ENCODE data around the gene SLC9A6.
A peak's percentile ranks its signal among the peaks of the same experiment; 100 is the strongest.

The SLC9A6 gene

DNA sequence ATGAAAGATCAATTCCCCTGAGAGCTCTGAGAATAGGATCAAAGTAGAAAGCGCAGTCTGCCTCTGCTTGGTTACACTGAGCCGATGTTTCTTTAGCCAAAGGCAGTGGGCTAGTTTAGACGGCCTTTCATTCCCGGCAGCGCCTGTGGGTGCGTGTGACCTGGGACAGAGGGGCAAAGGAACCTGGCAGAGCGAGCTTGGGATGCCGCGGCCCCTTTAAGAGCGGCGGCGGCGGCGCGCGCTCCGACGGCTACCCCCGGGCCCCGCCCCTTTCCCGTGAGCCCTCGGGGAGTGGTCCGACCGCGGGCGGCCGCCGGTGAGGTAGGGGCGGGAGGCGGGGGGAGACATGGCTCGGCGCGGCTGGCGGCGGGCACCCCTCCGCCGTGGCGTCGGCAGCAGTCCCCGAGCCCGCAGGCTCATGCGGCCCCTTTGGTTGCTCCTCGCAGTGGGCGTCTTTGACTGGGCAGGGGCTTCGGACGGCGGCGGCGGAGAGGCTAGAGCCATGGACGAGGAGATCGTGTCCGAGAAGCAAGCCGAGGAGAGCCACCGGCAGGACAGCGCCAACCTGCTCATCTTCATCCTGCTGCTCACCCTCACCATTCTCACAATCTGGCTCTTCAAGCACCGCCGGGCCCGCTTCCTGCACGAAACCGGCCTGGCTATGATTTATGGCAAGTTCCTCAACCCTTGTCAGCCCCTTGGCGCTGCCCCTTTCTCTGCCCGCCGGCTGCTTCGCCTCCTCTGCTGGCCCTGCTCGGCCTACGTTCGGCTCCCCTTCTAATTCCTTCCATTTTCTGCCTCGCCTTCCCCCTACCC lies at the start of gene SLC9A6:
SLC9A6 (plus strand) TSS at position 279 of the 816 bp plus-strand sequence; CDS start at position 503, 224 bp downstream.
- peak; percentile 55 for DNase-seq

DNA sequence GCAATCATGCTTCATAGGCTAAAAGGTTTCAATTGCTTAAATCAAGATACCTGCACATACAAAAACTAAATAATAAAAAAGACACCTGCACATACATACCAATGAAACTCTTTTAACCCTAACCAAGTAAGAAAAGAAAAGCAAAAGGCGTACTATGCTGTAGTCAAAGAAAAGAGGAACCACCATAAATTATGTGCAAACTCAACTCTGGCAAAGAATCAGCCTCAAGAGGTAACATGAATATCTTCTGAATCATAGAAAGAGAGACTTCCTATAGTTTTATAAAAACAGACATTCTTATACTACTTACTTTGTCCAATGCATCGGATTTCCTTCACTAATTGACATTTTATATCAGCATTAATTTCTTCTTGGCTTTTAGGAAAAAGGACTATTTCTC lies 40.7 kb upstream of the SLC9A6 start:
- DNase-seq = no peak

DNA sequence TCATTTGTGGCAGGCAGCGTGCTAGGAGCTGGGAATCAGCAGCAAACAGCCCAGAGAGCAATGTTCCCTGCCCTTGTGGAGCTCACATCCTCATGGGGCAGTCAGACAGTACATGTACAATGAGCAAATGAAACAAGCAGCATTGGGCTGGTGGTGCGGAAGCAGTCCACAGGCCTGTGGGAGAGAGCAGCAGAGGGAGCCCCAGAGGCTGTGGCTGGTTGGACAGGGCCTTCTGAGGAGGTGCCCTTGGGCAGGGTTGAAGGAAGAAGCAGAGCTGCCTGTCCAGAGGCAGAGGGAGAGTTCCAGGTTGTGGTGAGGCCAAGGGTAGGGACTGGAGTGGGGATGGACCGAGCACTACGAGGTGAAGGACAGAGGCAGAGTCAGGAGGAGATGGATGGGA lies 33.9 kb upstream of the SLC9A6 start:
- no peak for DNase-seq

GRCh38 chrX:135973025-135973547 lies 12.1 kb upstream of the SLC9A6 start:
- DNase-seq = no peak

- DNase-seq = peak; percentile 52
Observed at GRCh38 chrX:135973548-135974278, 11.5 kb upstream of the SLC9A6 start, which contains the start of gene MMGT1. Gene MMGT1, minus strand, starts transcription at chrX:135973988. Its CDS starts 313 bp downstream, at chrX:135973675.

GRCh38 chrX:135974279-135974856 lies 10.9 kb upstream of the SLC9A6 start:
- no peak for DNase-seq

DNA sequence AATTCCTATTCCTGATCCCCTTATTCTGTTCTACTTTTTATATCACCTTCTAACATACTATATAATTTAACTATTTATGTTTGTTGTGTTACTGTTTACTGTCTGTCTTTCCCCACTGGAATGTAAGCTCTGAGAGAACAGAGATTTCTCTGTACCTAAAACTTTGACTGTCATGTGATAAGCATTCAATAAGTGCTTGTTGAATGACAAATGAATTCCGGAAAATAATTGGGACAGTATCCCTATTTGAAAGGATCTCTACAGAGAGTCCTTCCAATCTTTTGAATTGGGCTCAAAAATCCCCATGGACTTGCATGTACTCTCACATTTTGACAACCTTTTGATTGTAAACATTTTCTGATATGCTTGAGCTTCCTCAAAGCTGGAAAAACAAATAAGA lies 9.8 kb upstream of the SLC9A6 start:
- no peak for DNase-seq

DNA sequence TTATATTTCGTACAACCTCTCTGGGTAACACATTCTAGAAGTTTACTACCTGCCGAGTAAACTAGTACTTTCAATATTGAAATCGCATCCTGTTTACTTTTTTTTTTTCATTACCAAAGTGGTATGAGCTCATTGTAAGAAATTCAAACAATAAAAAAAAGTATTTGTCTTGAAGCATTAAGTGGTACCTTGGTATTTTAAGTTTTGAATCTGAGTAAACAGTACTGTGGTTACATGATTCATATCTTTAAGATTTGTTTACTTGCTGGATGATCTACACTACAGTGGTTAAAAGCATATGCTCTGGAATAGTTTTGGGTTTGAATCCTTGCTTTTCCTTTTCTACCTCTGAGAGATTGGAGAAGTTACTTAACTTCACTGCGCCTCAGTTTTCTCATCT lies 7.6 kb upstream of the SLC9A6 start:
- no peak for DNase-seq

GRCh38 chrX:135981010-135981409 lies 4.2 kb upstream of the SLC9A6 start:
- DNase-seq = no peak

- DNase-seq = no peak
Observed at GRCh38 chrX:135981668-135982067, 3.6 kb upstream of the SLC9A6 start.

GRCh38 chrX:135982860-135983259 lies 2.4 kb upstream of the SLC9A6 start:
- no peak for DNase-seq

GRCh38 chrX:135984256-135984655 lies 979 bp upstream of the SLC9A6 start:
- DNase-seq = no peak

- no peak for DNase-seq
Observed at GRCh38 chrX:135984791-135985156, 461 bp upstream of the SLC9A6 start.

DNA sequence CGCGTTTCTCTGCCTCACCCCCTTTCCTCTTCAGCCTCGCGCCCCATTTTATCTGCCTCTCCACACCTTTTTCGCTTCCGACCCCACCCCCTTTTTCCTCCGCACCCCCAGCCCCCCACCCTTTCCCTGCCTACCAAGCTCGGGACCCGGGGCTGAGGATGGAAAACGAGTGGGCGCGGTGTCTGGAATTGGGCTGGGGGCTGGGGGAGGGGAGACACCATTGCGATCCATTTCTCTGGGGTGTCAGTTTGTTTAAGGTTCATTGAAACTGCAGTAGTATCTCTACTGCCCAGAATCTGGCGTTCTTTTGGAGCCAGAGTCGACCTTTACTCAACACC lies 707 bp downstream of the SLC9A6 start:
- no peak for DNase-seq

DNA sequence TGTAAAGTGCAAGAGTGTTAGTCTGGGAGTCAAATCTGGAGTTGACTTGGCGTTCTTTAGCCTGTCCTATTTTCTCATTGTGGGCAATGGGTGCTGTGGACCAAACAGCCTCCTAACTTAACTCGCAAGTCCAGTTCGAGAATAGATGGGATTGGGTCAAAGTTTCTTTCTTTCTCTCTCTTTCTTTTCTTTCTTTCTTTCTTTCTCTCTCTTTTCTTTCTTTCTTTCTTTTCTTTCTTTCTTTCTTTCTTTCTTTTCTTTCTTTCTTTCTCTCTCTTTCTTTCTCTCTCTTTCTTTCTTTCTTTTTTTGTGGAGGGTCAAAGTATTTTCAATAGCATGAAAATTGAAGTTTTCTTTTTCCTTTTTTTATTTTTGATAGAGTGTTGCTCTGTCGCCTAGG lies 3.0 kb downstream of the SLC9A6 start:
- no peak for DNase-seq

GRCh38 chrX:136015016-136015415 lies 29.8 kb downstream of the SLC9A6 start:
- DNase-seq = no peak

DNA sequence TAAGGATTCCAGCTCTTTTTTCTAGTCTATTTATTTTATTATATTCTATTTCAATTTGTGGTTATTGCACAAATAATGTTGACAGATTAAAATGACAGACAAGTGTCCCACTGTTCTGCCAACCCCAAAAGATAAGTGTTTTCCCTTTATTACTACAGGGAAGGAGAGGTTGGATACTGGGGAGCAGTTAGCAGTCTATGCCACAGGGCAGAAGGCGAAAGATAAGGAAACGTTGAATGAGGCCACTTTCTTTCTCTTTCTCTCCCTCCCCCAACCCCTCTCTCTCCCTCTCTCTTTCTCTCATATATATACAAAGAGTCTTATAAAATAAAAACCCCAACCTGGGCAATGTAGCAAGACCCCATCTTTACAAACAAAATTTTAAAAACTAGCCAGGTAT lies 31.6 kb downstream of the SLC9A6 start:
- DNase-seq = no peak

GRCh38 chrX:136019226-136019625 lies 34.0 kb downstream of the SLC9A6 start:
- no peak for DNase-seq

DNA sequence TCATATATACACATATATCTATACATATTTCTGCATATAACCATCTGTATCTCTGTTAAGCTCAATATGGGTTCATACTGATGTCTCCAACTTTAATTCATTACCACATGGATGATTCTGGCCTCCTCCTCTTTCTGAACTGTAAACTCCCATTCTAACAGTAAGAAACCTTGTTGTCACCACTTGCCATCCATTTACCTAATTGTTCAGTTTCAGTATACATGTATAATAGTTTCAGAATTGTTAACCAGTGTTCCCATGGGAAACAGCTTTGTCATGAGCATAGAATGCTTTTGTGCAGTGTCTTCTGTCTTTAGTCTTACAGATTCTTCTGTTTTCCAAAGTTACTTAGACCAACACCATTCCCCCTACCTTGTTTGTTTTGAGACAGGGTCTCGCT lies 35.9 kb downstream of the SLC9A6 start:
- no peak for DNase-seq

DNA sequence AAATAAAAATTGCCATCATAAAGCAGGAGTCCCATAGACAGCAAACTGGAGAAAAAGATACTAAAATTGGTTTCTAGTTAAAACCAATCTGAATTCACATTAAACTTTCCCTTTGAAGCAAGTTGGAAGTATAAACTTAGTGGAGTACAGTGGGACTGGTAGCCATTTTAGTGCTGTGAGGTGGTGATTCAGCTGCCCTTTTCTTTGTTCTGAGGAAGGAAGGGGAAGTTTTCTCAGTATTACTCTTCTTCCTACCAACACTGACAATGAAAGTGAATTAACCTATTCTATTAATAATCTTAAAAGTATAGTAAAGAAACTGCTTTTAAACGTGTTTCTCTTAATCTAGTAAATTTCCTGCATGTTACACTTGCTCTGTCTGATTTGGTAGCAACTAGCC lies 36.7 kb downstream of the SLC9A6 start:
- no peak for DNase-seq

DNA sequence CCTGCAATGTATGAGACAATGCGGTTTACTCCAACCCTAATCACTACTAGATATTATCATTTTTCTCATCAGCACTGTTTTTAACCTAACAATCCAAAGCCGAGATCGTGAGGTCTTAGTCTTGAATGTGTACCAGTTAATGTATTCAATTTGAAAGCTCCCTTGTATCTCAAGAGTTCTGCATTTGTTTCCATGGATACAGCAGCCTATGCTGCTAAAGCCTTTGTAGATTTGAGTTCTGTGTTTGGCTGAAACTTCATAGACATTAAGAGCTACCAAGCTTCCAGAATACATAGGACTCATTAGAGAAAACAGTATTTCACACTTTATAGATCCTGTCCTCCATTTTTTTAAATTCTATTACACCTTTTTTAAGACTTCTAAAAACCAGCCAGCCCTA lies 39.9 kb downstream of the SLC9A6 start:
- no peak for DNase-seq

DNA sequence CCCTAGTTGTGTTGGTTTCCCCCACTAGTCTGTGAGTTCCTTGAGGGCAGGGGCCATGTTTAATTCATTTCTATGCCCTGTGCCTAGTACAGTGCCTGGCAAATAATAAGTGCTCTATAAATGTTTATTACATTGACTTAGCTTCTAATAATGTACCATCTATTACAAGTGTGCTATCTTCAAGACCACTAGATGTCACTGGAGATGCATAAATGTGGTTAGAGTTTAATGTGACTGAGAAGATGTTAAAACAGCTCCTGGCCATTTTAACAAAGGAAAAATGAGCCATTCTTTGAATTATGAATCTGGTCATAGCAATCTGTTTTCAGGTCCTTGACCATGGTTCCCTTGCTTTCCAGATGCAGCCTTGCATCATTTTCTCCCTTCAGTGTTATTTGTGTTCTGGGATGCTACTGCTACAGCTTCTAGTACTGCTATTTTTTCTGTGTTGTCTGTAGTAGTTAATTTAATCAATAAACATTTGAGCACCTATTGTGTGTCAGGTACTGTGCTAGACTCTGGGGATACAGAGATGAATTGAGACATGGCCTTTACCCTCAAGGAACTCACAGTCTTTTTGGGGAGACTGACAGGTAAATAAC lies 43.2 kb downstream of the SLC9A6 start:
- peak; percentile 21 for DNase-seq

DNA sequence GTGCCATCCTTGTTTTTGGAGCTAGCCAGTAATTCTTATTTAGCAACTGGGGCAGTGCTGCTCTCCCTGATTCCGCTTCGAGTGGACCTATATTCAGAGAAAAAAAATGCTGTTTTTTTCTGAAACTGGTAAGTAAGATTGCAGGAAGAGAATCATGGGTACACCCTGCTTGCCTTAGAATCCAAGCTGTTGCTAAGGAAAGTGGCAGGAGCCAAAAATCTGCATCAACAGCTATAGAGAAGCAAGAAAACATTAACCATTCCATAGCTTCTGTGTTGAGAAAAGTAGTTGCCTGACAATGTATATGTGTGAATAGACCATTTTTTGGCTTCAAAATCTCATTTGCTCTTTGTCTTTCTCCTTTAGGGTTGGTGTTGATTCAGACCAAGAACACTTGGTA lies 44.5 kb downstream of the SLC9A6 start:
- DNase-seq = no peak

Measured in NCI-H1436 treated with DMSO at 0.1 percent for 48 hours (cell line).